Stimulated activated CD8-positive, alpha-beta memory T cell treated with anti-CD3 and anti-CD28 coated beads, Interleukin-12 subunit alpha, Interleukin-12 subunit beta, amount 100 ng/mL, for 4 hours (primary cell): ENCODE data around the gene PLPPR2.
"Not testable (repeated sequence)": the region's sequence is repeated elsewhere in the genome, so short reads cannot be mapped to it uniquely, and the experiment has no call there.

Experiments
- DNase-seq: peaks from one replicate; pipeline ENCODE4 v3.0.0-alpha.2; 2020; ENCODE audit warnings: low read depth

The PLPPR2 gene

DNA sequence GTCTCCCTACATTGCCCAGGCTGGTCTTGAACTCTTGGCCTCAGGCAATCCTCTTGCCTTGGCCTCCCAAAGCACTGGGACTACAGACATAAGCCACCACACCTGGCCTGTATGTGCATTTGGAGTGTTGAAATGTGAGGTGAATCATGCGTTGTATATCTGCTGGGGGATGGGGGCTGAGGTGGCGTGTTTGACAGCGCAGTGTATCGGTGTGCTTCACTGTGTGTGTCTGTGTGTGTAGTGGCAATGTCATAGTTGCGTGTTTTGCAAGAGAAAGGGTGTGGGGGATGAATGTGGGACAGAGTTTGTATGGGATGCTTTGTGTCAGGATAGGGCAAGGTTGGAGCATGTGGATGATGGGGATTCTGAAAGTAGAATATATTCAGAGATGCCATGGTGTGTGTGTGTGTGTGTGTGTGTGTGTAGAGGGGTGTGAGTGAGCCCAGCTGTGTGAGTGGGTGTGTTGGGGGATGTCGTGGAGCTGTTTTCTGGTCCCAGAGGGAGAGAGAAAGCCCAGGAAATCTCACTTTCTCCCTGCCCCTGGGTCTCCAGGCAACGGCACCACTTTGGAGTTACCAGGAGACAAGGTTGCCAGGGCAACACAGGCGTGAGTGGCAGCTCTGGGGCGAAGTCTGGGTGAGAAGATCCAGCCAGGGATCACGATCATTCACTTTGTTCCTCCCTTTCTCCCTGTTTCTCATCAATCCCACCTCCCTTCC lies 18.1 kb downstream of the PLPPR2 start:
- DNase-seq: no peak

DNA sequence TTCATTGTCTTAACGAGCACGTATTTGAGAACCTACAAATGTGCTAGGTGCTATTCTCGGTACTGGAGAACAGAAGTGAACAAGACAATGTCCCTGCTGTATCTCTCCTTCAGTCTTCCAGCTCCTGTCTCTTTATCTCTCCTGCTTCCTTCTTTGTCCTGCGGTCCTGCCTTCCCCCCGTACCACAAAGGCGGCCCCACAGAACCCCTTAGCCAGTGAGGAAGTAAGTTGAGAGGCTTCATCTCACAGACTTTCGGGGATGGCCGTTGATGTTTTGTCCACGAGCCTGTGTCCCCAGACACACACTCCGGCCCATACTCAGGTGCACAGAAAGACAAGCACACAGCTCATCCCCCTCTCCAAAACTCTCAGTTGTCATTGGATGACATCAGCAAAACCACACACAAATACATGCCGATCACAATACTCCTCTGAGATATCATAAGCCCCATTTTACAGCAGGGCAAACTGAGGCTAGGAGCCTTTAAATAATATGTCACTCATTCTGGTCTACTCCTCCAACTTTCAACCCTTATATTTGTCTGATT lies 18.7 kb downstream of the PLPPR2 start:
- DNase-seq: no peak

DNA sequence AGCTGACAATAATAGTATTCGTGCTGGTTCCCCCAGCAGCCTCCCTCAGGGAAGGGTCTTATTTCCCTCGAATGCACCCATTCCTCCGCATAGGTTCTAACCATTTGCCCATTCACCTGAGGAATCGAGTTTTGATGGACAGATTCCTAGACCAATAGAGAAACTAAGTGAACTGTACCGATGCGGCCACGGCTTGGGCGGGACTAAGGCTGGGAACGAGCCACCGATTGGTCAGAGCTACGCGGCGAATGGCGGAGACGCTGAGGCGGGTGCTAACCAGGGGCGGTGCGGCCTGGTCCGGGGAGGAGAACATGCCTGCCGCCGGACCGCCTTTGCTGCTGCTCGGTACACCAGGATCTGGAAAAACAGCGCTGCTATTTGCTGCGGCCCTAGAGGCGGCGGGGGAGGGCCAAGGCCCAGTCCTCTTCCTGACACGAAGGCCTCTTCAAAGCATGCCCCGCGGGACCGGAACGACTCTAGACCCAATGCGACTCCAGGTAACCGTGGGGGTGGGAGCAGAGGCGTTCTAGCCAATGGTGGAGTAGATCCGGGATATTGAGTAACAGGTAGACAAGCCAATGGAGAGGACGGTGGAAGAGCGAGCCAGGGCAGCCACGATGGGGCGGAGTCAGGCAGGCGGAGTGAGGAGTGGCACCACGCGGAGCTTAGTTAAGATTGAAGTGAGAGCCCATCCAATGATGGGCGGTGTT lies 19.4 kb downstream of the PLPPR2 start, which contains the start of gene SWSAP1:
Gene SWSAP1 (plus strand): TSS at position 234 of the 710 bp plus-strand sequence. CDS start 15 bp downstream, at position 249.
- DNase-seq: peak; percentile 93

DNA sequence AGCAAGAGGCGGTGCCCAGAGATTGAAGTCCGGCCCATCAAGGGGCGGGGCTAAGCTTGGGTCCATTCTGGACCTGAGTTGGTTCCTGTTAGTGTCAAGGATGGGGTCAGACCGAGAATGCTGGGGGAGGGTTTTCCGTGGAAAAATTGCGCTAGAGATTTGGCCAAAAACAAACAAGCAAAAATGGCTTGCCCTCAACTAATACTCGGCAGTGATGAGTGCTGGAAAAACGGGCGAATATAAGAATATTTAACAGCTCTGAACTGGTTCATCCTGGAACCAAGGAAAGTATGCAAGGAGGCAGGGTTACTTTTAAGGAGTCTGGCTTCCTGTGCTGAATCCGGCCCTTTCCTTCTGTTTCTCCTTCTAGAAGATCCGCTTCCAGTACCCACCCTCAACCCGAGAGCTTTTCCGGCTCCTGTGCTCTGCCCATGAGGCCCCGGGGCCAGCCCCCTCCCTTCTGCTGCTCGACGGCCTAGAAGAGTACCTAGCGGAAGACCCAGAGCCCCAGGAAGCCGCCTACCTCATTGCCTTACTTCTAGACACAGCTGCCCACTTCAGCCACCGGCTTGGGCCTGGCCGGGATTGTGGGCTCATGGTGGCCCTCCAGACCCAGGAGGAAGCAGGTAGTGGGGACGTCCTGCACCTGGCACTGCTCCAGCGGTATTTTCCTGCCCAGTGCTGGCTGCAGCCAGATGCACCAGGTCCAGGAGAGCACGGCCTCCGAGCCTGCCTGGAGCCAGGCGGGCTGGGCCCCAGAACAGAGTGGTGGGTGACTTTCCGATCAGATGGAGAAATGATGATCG lies 20.1 kb downstream of the PLPPR2 start:
- DNase-seq: no peak

DNA sequence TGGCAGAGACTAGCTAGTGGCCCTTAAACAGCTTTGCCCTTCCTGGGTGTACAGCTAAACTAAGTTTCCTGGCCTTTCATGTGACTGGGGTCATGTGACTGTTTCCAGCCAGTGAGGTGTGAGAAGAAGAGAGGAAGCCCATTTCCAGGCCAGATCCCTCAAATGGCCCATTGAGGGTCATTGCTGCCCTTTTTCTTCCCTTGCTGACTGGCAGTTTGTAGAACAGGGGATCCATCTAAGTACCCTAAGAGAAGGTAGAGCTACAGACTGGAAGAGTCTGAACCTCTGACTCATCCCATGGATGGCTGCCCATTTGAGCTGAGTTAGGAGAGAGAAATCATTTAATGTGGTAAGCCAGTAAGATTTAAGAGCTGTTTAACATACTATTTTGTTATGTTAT lies 22.0 kb downstream of the PLPPR2 start:
- DNase-seq: no peak

DNA sequence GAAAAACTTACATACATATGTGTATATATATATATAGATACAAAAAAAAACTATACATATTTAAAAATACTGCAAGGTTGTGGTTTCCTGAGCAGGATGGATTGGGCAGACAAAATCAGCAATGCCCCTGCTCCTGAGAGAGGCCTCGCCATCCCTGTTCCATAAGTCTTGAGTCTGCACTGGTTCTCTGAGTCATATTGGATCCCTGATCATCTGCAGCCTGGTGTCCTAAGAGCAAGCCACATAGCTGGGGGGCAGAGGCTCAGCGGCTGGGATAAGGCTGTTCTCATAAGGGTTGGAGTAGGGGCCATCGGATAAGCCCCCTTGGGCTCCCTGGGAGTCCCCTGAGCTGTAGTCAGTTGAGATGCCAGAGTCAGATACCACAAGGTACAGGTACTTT lies 22.5 kb downstream of the PLPPR2 start:
- no peak for DNase-seq

DNA sequence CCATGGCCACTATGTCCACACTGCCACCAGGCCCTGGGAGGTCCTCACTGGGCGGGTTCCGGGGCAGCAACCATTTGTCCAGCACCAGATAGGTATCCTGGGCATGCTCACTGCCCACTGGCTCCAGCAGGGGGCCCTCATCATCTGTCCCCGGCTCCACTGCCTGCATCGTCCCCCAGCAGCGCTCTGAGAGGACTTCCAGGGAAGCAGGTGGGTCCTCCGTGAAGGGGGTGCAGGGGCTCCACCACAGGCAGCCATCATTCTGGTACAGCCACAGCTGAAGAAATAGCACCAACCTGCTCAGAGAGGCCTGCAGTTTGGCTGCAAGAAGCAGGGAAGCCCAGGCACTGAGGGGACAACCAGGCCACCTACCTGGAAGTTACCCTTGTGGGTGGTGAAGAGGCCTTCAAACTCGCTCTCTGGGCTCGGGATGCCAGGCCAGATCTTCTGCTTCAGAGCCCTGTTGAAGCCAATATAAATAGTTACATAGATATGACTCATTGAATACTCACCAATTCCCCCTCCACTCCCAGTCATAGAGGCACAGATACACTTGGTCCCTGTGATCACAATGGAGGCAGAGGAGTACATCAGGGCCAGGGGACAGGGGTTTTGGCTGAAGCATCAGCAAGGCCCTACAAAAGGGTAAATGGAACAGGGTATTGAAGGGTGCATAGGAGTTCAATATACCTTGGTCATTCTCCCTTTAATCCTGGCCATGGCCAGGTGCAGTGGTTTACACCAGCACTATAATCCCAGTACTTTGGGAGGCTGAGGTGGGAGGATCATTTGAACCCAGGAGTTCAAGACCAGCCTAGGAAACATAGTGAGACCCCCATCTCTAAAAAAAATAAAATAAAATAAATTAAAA lies 23.3 kb downstream of the PLPPR2 start:
- no peak for DNase-seq

DNA sequence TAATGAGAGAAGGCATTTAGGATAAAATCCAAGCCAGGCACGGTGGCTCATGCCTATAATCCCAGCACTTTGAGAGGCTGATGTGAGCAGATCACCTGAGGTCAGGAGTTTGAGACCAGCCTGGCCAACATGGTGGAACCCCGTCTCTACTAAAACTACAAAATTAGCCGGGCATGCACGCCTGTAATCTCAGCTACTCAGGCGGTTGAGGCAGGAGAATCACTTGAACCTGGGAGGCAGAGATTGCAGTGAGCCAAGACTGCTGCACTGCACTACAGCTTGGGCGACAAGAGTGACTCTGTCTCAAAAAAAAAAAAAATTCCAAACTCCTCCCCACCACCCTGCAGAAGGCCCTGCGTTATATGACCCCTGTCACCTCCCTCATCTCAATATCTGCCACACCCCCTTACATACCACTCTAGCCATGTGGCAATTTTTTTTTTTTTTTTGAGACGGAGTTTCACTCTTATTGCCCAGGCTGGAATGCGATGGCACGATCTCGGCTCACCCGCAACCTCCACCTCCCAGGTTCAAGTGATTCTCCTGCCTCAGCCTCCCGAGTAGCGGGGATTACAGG lies 24.1 kb downstream of the PLPPR2 start:
- not testable (repeated sequence) for DNase-seq

DNA sequence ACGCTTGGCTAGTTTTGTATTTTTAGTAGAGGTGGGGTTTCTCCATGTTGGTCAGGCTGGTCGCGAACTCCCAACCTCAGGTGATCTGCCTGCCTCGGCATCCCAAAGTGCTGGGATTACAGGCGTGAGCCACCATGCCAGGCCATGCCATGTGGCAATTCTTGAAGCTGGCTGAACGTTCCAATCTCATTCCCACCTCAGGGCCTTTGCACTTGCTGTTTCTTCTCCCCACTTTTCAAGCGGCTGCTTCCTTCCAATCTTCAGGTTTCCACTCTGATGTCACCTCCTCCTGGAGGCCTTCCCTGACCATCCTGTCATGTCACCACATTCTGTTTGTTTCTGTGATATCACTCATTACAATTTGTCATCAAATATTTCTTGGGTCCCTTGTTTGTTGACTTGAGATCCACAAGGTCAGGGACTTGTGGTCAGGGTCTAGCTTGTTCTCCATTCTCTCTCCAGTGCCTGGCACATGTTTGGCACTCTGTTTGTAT lies 24.7 kb downstream of the PLPPR2 start:
- DNase-seq: no peak

DNA sequence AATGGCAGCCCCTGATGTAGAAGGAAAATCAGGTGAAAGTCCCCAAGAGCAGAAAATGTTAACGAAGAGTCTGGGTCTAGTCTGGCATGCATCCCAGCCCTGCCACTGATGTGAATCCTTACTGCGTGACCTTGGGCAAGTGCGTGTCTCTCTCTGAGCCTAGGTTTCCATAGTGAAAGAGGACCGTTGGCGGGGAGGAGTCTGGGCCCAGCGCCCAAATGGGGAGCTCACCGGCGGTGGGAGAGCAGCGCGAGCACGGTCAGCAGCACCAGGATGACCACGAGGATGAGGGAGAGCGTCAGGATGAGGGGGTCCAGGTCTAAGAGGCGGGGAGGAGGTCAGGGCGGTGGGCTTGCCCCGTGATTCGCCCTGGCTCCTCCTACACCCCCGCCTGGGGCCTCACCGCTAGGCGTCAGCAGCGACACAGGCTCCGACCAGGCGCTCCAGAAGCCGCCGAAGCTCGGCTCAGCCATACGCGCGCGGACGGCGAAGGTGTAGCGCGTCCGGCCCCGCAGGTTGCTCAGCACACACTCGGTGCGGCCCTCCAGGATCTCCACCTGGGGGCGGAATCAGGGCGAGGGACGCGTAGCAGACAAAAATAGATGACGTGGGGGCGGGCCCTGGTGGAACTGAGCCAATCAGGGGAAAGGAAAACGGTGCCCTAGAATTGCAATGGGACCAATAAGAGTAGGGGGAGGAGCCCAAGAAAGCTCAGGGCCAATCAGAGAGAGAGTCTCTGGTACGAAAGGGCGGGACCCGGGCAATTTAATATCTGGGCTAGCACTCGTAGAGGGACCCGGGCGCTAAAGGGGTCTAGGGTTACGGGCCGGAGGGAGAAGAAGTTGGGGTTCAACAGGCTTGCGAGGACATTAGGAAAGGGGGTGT lies 25.7 kb downstream of the PLPPR2 start:
- peak; percentile 86 for DNase-seq

DNA sequence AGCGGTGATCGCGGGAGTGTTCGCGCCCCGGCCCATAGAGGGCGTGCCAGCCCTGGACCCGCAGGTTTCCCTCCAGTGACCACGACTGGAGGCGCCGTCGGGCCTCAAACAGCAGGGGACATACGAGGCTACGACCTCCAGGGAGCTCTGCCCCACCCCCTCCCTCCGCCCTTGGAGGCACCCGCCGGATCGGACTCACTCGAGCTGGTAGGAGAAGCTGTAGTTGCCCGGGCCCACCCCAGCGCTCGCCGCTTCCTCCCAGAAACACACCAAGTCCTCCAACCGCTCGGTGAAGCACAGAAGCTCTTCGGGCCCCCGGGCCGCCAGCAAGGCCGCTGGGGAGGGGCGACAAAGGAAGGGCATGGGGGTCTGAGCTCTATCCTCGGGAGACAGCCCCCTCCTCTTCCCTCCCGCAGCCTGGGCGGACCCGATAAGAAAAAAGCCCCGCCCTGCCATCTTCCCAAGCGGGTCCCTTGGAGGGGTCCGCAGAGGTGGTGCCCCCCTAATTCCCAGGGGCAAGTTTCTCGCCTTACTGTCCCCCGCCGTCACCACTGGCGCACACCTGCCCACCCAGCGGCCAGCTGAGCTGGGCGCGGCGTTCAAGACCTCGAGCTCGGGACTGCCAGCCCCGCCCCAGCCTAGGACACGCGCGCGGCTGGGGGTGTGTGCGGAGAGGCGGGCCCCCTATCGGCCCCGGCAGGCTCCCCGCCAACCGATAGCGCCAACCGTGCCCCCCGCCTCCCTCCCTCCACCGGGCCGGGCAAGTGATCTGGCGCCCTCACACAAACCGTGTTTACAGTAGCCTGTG lies 27.9 kb downstream of the PLPPR2 start:
- peak; percentile 13 for DNase-seq

DNA sequence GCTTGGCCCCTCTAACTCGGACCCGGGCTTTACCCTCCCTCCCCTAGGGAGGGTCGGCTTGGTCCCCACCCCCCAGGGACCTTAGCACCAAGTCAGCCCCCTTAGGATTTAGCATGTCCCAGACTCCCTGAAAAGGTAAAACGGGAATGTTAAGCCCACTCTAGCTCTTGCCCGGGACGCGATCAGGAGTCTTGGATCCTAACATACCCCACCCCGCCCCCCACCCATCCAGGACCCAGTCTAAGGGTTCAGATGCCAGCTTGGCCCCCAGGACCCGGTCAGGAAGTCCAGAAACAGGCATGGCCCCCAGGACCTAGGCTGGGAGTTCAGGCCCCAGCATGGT lies 28.4 kb downstream of the PLPPR2 start:
- DNase-seq: no peak

DNA sequence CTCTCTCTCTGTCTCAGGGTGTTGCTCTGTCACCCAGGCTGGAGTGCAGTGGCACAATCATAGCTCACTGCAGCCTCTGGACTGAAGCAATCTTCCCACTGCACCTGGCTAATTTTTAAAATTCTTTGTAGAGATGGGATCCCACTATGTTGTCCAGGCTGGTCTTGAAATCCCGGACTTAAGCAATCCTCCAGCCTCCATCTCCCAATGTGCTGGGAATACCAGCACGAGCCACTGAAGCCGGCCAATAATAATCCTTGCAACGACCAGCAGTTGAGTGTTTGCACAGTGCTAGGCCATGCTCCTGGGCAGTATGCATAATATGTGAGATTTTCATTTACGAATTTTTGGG lies 29.5 kb downstream of the PLPPR2 start:
- no peak for DNase-seq

DNA sequence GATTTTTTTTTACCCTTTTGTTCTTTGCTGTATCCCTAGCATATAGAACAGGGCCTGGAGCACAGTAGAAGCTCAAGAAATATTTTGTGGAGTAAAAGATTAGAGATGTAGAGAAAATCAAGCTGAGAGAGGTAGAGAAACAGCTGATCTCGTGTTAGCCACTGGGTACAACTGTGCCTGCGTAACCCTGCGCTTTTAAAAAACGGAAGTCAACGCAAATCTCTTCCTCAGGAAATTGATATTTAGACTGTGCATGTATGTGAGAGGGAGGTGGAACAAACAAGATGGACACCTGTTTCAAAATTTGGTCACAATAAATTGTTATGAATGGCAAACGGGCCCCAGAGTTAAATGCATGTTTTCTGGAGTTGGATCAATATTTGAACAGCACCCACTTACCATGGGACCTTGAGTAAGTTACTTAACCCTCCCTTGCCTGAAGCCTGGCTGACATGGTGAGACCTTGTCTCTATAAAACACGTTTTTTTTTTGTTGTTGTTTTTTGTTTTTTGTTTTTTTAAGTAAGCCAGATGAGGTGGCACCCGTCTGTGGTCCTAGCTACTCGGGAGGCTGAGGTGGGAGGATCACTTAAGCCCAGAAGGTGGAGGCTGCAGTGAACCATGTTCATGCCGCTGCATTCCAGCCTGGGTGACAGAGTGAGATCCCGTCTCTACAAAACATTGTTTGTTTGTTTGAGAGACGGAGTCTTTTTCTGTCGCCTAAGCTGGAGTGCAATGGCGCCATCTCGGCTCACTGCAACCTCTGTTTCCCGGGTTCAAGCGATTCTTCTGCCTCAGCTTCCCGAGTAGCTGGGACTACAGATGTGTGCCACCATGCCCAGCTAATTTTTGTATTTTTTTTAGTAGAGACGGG lies 32.2 kb downstream of the PLPPR2 start:
- DNase-seq: no peak

DNA sequence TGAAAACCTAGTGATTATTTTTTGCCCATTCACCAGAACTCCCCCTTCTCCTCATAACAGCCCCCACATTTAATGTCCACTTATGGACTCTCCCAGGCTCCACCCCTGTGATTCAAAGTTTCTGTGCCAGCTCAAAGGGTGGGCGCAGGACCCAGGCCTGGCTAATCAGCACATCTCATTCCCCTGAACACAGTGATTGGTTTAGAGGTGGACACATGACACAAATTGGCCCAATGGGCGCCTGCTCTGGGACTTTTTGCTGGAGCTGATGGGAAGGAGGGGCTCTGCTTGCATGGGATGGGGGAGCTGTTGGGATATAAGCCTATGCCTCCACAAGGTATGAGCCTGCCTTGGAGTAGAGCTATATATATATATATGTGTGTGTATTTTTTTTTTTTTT lies 35.1 kb downstream of the PLPPR2 start:
- no peak for DNase-seq

DNA sequence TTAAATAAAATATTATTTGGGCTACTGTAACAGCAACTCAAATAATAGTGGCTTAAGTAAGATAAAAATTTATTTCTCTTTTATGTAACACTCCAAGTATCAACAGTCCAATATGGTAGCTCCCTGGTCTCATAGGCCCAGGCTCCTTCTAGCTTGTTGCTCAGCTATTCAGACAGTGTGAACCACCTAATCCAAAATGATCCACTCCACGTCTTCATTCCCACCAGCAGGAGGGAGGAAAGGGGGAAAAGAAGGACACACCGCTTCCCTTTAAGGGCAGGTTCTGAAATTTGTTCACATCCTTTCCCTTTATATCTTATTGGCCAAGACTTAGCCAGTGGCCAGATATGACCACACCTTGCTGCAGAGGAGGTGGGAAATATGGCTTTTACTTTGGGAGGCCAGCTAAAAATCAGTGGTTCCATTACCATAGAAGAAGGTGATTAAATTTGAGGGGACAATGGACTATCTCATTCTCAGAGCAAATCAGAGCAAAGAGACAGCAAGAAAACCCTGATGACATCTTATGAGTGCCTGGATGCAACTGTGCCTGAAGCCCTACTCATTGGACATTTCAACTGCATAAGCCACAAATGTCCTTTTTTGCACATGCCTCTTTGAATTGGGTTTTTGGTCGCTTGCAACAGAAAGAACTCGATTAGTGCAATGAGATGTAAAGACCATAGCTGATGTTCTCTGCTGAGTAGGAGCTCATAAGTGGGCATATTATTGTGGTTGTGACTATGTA lies 35.9 kb downstream of the PLPPR2 start:
- no peak for DNase-seq

DNA sequence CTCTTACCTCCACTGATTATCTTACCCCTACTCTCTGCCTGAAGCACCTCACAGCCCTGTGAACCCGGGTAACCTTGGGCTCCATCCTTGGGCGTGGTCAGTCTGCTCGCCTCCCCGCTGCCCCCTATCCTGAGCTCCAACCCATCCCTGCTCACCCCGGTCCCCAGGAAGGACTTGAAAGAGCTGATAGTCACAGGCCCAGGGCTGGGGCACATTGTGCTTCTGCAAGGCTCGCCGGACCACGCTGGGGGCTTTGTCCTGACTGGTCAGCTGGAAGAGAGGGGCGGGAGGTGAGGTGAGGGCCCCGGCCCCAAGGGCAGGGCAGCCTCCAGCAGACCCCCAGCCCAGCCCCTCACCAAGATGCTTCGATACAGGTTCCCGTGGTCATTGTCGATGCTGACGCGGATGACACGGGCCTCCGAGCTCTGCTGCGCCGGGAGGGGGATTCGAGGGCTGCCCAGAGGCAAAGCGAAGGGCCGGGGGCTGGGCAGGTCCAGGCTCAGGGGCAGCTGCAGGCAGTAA lies 41.9 kb downstream of the PLPPR2 start:
- no peak for DNase-seq
